ENCODE results near the gene LAMB1.

- TF ChIP-seq CTCF (IDR thresholded peaks at IDR 0.05) (no peak), POLR2A (IDR thresholded peaks at IDR 0.05) (no peak)
Measured at GRCh38 chr7:108051454-108051853, 48.5 kb upstream of the LAMB1 start.

Data from lower leg skin (tissue), 3 donors.